ENCODE measurements around the gene ADGRV1. TPM values are rescaled to one million over a fixed set of nuclear protein-coding genes. Genes with fewer than 3 reads are reported as not detected.

The ADGRV1 gene
- polyA plus RNA-seq, 3 donors, result 0.18 to 0.33 TPM; not detected in 1

- no peak for DNase-seq
- no peaks in the 10 kb centered on the region for H3K27me3 ChIP-seq (ENCODE audit: control insufficient read depth in 2 of 2, insufficient read depth in 2 of 2, low read length in 2 of 2)
- H3K9ac ChIP-seq (ENCODE audit: insufficient read depth, low read length, poor library complexity, severe bottlenecking), result no peak overlapping the region
- H2AFZ ChIP-seq (ENCODE audit: insufficient read depth, low read depth, low read length, poor library complexity, severe bottlenecking), result no peak overlapping the region
- H3K27ac ChIP-seq (ENCODE audit: low read depth in 1 of 2, low read length in 2 of 2), result no peak overlapping the region
- peaks cover 5% of the 10 kb centered on the region for H3K4me1 Mint-ChIP-seq
- H3K4me3 Mint-ChIP-seq, result no peak overlapping the region
- H3K27me3 Mint-ChIP-seq (ENCODE audit: low read depth in 3 of 3), result peaks cover 0 to 1% (median 0%) of the 10 kb centered on the region in 3 donors
- no peaks in the 10 kb centered on the region for H3K36me3 ChIP-seq (replicated peaks in 1 of 2; ENCODE audit: control insufficient read depth in 1 of 2, insufficient read depth in 2 of 2, low read length in 2 of 2)
- no peaks in the 10 kb centered on the region for H3K9me3 ChIP-seq (replicated peaks in 1 of 2; ENCODE audit: control insufficient read depth in 1 of 2, insufficient read depth in 1 of 2, low read length in 2 of 2)
- intact Hi-C loops (cut with micrococcal nuclease), result no loop called here
- H3K4me2 ChIP-seq (replicated peaks; ENCODE audit: extremely low read depth, low read length, poor library complexity, severe bottlenecking), result no peak overlapping the region
- peaks cover 0 to 3% (median under 1%) of the 10 kb centered on the region in 7 donors for H3K9me3 Mint-ChIP-seq
- H3K4me3 ChIP-seq (replicated peaks in 1 of 3; ENCODE audit: low read depth in 2 of 3, low read length in 3 of 3), result no peak overlapping the region
- H3K36me3 Mint-ChIP-seq, result no peaks in the 10 kb centered on the region
- H3K79me2 ChIP-seq (ENCODE audit: insufficient read depth, low read length), result no peaks in the 10 kb centered on the region
- 100% methylated on average over 2 of the region's 6 CpGs for WGBS (ENCODE audit: insufficient coverage)
- H3K4me1 ChIP-seq (ENCODE audit: control insufficient read depth in 1 of 2, insufficient read depth in 2 of 2, low read length in 2 of 2), result no peaks in the 10 kb centered on the region
- no peak for TF ChIP-seq CTCF (IDR thresholded peaks at IDR 0.05)
- no peak overlapping the region for H3K27ac Mint-ChIP-seq
- no peaks in the 10 kb centered on the region for H4K20me1 ChIP-seq (ENCODE audit: insufficient read depth, low read length)
Measured at GRCh38 chr5:91020065-91020800, 461.6 kb downstream of the ADGRV1 start.

- H3K9me3 Mint-ChIP-seq, result no peaks in the 10 kb centered on the region
- Histone ChIP-seq H2AFZ (ENCODE audit: insufficient read depth, low read depth, low read length, poor library complexity, severe bottlenecking) (no peak overlapping the region), H3K9me3 (replicated peaks in 1 of 2; ENCODE audit: control insufficient read depth in 1 of 2, insufficient read depth in 1 of 2, low read length in 2 of 2) (no peaks in the 10 kb centered on the region), H3K79me2 (ENCODE audit: insufficient read depth, low read length) (no peaks in the 10 kb centered on the region), H3K27ac (ENCODE audit: low read depth in 1 of 2, low read length in 2 of 2) (no peak overlapping the region), H4K20me1 (ENCODE audit: insufficient read depth, low read length) (no peaks in the 10 kb centered on the region), H3K36me3 (replicated peaks in 1 of 2; ENCODE audit: control insufficient read depth in 1 of 2, insufficient read depth in 2 of 2, low read length in 2 of 2) (no peaks in the 10 kb centered on the region), H3K9ac (ENCODE audit: insufficient read depth, low read length, poor library complexity, severe bottlenecking) (no peak overlapping the region), H3K27me3 (ENCODE audit: control insufficient read depth in 2 of 2, insufficient read depth in 2 of 2, low read length in 2 of 2) (no peaks in the 10 kb centered on the region), H3K4me2 (replicated peaks; ENCODE audit: extremely low read depth, low read length, poor library complexity, severe bottlenecking) (no peak overlapping the region), H3K4me3 (replicated peaks in 1 of 3; ENCODE audit: low read depth in 2 of 3, low read length in 3 of 3) (no peak overlapping the region), H3K4me1 (ENCODE audit: control insufficient read depth in 1 of 2, insufficient read depth in 2 of 2, low read length in 2 of 2) (no peaks in the 10 kb centered on the region)
- TF ChIP-seq CTCF (IDR thresholded peaks at IDR 0.05), result no peak
- no peak overlapping the region for H3K4me3 Mint-ChIP-seq
- H3K36me3 Mint-ChIP-seq, result no peaks in the 10 kb centered on the region
- no peaks in the 10 kb centered on the region for H3K4me1 Mint-ChIP-seq
- intact Hi-C loops (cut with micrococcal nuclease), result no loop called here
- H3K27ac Mint-ChIP-seq, result no peak overlapping the region
- no CpG with 5 or more reads among the region's 2 CpGs for WGBS (ENCODE audit: insufficient coverage)
- DNase-seq, result no peak
- H3K27me3 Mint-ChIP-seq (ENCODE audit: low read depth in 3 of 3), result peaks cover 0 to 1% (median 0%) of the 10 kb centered on the region in 3 donors
Measured at GRCh38 chr5:91022518-91022917, 463.9 kb downstream of the ADGRV1 start.

Data from CD14-positive monocyte (primary cell).